Neural cell (in vitro differentiated cells): ENCODE data around the gene BTG1. TPM values are rescaled to one million over a fixed set of nuclear protein-coding genes. Genes with fewer than 3 reads are reported as not detected.

ENCODE experiments used
- H2AFZ ChIP-seq: fragments of 200-600, 300-800 bp; sonication (generic), shearing (Covaris generic); 2 replicates; pipeline ENCODE4 v1.6.0; 2014; ENCODE audit warnings: low read depth, mild to moderate bottlenecking, antibody characterized with exemption, low read length, moderate library complexity
- H3F3A ChIP-seq: fragments of 200-600 bp; shearing (Covaris generic); 2 replicates; pipeline ENCODE4 v1.6.1; 2016; ENCODE audit warnings: mild to moderate bottlenecking, moderate library complexity, mixed read lengths, antibody characterized with exemption, low read length; ENCODE audit not compliant: insufficient read depth, poor library complexity, severe bottlenecking
- H3K27ac ChIP-seq: fragments of 200-600, 300-800 bp; sonication (generic), shearing (Covaris generic); 2 replicates; pipeline ENCODE4 v1.5.1; 2014; ENCODE audit warnings: mild to moderate bottlenecking, low read length, moderate library complexity
- H3K27me3 ChIP-seq: fragments of 300-800, 200-600 bp; sonication (generic), shearing (Covaris generic); 2 replicates; pipeline ENCODE4 v1.6.0; 2014; ENCODE audit warnings: mild to moderate bottlenecking, low read depth, low read length, moderate library complexity; ENCODE audit not compliant: insufficient read depth
- H3K36me3 ChIP-seq: fragments of 300-800, 200-600 bp; sonication (generic), shearing (Covaris generic); 2 replicates; pipeline ENCODE4 v1.5.1; 2014; ENCODE audit warnings: mild to moderate bottlenecking, antibody characterized with exemption, low read length, moderate library complexity; ENCODE audit not compliant: insufficient read depth
- H3K4me2 ChIP-seq: fragments of 300-800, 200-600 bp; sonication (generic), shearing (Covaris generic); 2 replicates; pipeline ENCODE4 v1.6.0; 2014; ENCODE audit warnings: mild to moderate bottlenecking, low read length
- H3K4me3 ChIP-seq: fragments of 300-800, 200-600 bp; sonication (generic), shearing (Covaris generic); 2 replicates; pipeline ENCODE4 v1.5.1; 2014; ENCODE audit warnings: mild to moderate bottlenecking, low read length, moderate library complexity
- H3K79me2 ChIP-seq: fragments of 200-600 bp; shearing (Covaris generic); replicated peaks from 2 replicates; pipeline ENCODE4 v1.6.0; 2014; ENCODE audit warnings: mild to moderate bottlenecking, low read length, moderate library complexity; ENCODE audit not compliant: insufficient read depth
- H3K9ac ChIP-seq: fragments of 300-800, 200-600 bp; sonication (generic), shearing (Covaris generic); 2 replicates; pipeline ENCODE4 v1.6.1; 2016; ENCODE audit warnings: mild to moderate bottlenecking, low read length, mixed read lengths
- H3K9me2 ChIP-seq: fragments of 200-600 bp; shearing (Covaris generic); 2 replicates; pipeline ENCODE4 v1.6.1; 2016; ENCODE audit warnings: mild to moderate bottlenecking, low read length, mixed read lengths; ENCODE audit not compliant: insufficient read depth
- H3K9me3 ChIP-seq: fragments of 200-600, 300-800 bp; sonication (generic), shearing (Covaris generic); 2 replicates; pipeline ENCODE4 v1.6.1; 2016; ENCODE audit warnings: mild to moderate bottlenecking, mixed run types, low read length, moderate library complexity, mixed read lengths
- H4K20me1 ChIP-seq: fragments of 200-600 bp; shearing (Covaris generic); 2 replicates; pipeline ENCODE4 v1.6.1; 2016; ENCODE audit warnings: mild to moderate bottlenecking, mixed run types; ENCODE audit not compliant: insufficient read depth
- CTCF ChIP-seq: fragments of 450-650 bp; IDR thresholded peaks from 2 replicates; pipeline ENCODE4 v1.5.1; 2014; ENCODE audit warnings: antibody characterized with exemption, mild to moderate bottlenecking, moderate library complexity; ENCODE audit not compliant: poor library complexity, severe bottlenecking
- EP300 ChIP-seq: fragments of 450-650 bp; conservative IDR thresholded peaks from 2 replicates; pipeline ENCODE4 v1.6.1; 2014; ENCODE audit warnings: antibody characterized with exemption, mild to moderate bottlenecking, moderate library complexity; ENCODE audit not compliant: poor library complexity, severe bottlenecking
- EZH2 ChIP-seq: fragments of 200-600, 300-800 bp; shearing (Covaris generic), sonication (generic); IDR thresholded peaks from 2 replicates; pipeline ENCODE4 v1.6.1; 2014; ENCODE audit warnings: antibody characterized with exemption, low read length, borderline replicate concordance, mild to moderate bottlenecking; ENCODE audit not compliant: insufficient read depth, poor library complexity, severe bottlenecking
- MXI1 ChIP-seq: fragments of 450-650 bp; conservative IDR thresholded peaks from 2 replicates; pipeline ENCODE4 v1.6.1; 2014; ENCODE audit warnings: antibody characterized with exemption, mild to moderate bottlenecking; ENCODE audit not compliant: poor library complexity, severe bottlenecking
- POLR2AphosphoS5 ChIP-seq: IDR thresholded peaks from 2 replicates; pipeline ENCODE4 v1.6.1; 2012
- RAD21 ChIP-seq: fragments of 450-650 bp; conservative IDR thresholded peaks from 2 replicates; pipeline ENCODE4 v1.6.1; 2014; ENCODE audit warnings: antibody characterized with exemption, mild to moderate bottlenecking, moderate library complexity
- REST ChIP-seq: IDR thresholded peaks from 2 replicates; pipeline ENCODE4 v1.6.1; 2012; ENCODE audit warnings: borderline replicate concordance
- SMC3 ChIP-seq: fragments of 450-650 bp; conservative IDR thresholded peaks from 2 replicates; pipeline ENCODE4 v1.6.1; 2014; ENCODE audit warnings: antibody characterized with exemption, mild to moderate bottlenecking, moderate library complexity; ENCODE audit not compliant: poor library complexity
- TAF1 ChIP-seq: IDR thresholded peaks from 2 replicates; pipeline ENCODE4 v1.6.1; 2012; ENCODE audit warnings: low read depth
- polyA plus RNA-seq: library from polyadenylated mRNA; depleted of rRNA; stranded (reverse); fragments of >200 nt; gene quantifications from 2 replicates; pipeline ENCODE4 v1.2.3, GENCODE V29; 2014

BTG1 gene
- polyA plus RNA-seq, 1 donor from 2014 or later: 12.9 TPM

- Histone ChIP-seq H3K27ac (no peak overlapping the region), H3K4me2 (no peak overlapping the region), H3K27me3 (no peaks in the 10 kb centered on the region), H4K20me1 (no peaks in the 10 kb centered on the region), H3K79me2 (peaks cover 90% of the 10 kb centered on the region), H2AFZ (no peak overlapping the region), H3K36me3 (no peaks in the 10 kb centered on the region), H3K9me3 (no peaks in the 10 kb centered on the region), H3K4me3 (no peak overlapping the region), H3K9me2 (no peaks in the 10 kb centered on the region), H3K9ac (no peak overlapping the region), H3F3A (no peaks in the 10 kb centered on the region)
- TF ChIP-seq TAF1: no peak
- no peak for TF ChIP-seq CTCF
- TF ChIP-seq REST: no peak
- TF ChIP-seq EP300: no peak
- no peak for TF ChIP-seq RAD21
- no peak for TF ChIP-seq SMC3
- TF ChIP-seq EZH2: no peak
Measured at GRCh38 chr12:92133171-92133570, 12.5 kb downstream of the BTG1 start.

GRCh38 chr12:92132288-92132687 lies 13.4 kb downstream of the BTG1 start:
- Histone ChIP-seq H3K9me2 (no peaks in the 10 kb centered on the region), H3F3A (no peaks in the 10 kb centered on the region), H3K4me3 (no peak overlapping the region), H2AFZ (no peak overlapping the region), H3K4me2 (no peak overlapping the region), H3K27me3 (no peaks in the 10 kb centered on the region), H3K9ac (no peak overlapping the region), H3K9me3 (no peaks in the 10 kb centered on the region), H4K20me1 (no peaks in the 10 kb centered on the region), H3K27ac (no peak overlapping the region), H3K79me2 (peaks cover 81% of the 10 kb centered on the region), H3K36me3 (no peaks in the 10 kb centered on the region)
- no peak for TF ChIP-seq MXI1
- TF ChIP-seq POLR2AphosphoS5: no peak
- TF ChIP-seq TAF1: no peak

GRCh38 chr12:92130999-92131398 lies 14.6 kb downstream of the BTG1 start:
- Histone ChIP-seq H3K4me3 (no peak overlapping the region), H3K36me3 (no peaks in the 10 kb centered on the region), H3K27me3 (no peaks in the 10 kb centered on the region), H3K9me3 (no peaks in the 10 kb centered on the region), H4K20me1 (no peaks in the 10 kb centered on the region), H3K9me2 (no peaks in the 10 kb centered on the region), H3K79me2 (peaks cover 74% of the 10 kb centered on the region), H3F3A (no peaks in the 10 kb centered on the region), H3K27ac (no peak overlapping the region), H3K9ac (no peak overlapping the region), H3K4me2 (no peak overlapping the region), H2AFZ (no peak overlapping the region)
- TF ChIP-seq EZH2 (no peak), MXI1 (no peak), CTCF (no peak), TAF1 (no peak), REST (no peak), SMC3 (no peak), EP300 (no peak)
